Endodermal cell (in vitro differentiated cells): ENCODE data around the gene NR1H3. TPM values are rescaled to one million over a fixed set of nuclear protein-coding genes. Genes with fewer than 3 reads are reported as not detected.

Source experiments
- DNase-seq: peaks from one replicate; pipeline ENCODE4 v3.0.0-alpha.2; 2017
- H3K27ac ChIP-seq: 2 replicates; pipeline ENCODE4 v1.5.1; 2013; ENCODE audit warnings: mild to moderate bottlenecking, low read depth, low read length, moderate library complexity
- H3K27me3 ChIP-seq: 2 replicates; pipeline ENCODE4 v1.6.1; 2013; ENCODE audit warnings: mild to moderate bottlenecking, low read length, moderate library complexity; ENCODE audit not compliant: insufficient read depth, control insufficient read depth, poor library complexity, severe bottlenecking
- H3K36me3 ChIP-seq: 2 replicates; pipeline ENCODE4 v1.7.0; 2013; ENCODE audit warnings: mild to moderate bottlenecking, low read length, moderate library complexity; ENCODE audit not compliant: control insufficient read depth, insufficient read depth
- H3K4me1 ChIP-seq: one replicate; pipeline ENCODE4 v1.7.0; 2013; ENCODE audit warnings: low read length; ENCODE audit not compliant: control insufficient read depth, insufficient read depth
- H3K4me3 ChIP-seq: 2 replicates; pipeline ENCODE4 v1.5.1; 2013; ENCODE audit warnings: mild to moderate bottlenecking, low read length, moderate library complexity
- H3K9ac ChIP-seq: 2 replicates; pipeline ENCODE4 v1.6.1; 2013; ENCODE audit warnings: mild to moderate bottlenecking, low read length, moderate library complexity; ENCODE audit not compliant: poor library complexity, severe bottlenecking; ENCODE audit errors: extremely low read depth
- H3K9me3 ChIP-seq: 2 replicates; pipeline ENCODE4 v1.6.1; 2013; ENCODE audit warnings: mild to moderate bottlenecking, low read length, moderate library complexity; ENCODE audit not compliant: control insufficient read depth
- H3K27ac Mint-ChIP-seq: 2 replicates; pipeline ENCODE4 v1.8.0; 2020; ENCODE audit warnings: mixed read lengths
- H3K27me3 Mint-ChIP-seq: 2 replicates; pipeline ENCODE4 v1.8.0; 2021; ENCODE audit warnings: mild to moderate bottlenecking, mixed read lengths; ENCODE audit not compliant: insufficient read depth
- H3K36me3 Mint-ChIP-seq: 2 replicates; pipeline ENCODE4 v1.8.0; 2020; ENCODE audit warnings: low read depth, mixed read lengths
- H3K4me1 Mint-ChIP-seq: 2 replicates; pipeline ENCODE4 v1.8.0; 2020; ENCODE audit warnings: mixed read lengths
- H3K4me3 Mint-ChIP-seq: 2 replicates; pipeline ENCODE4 v1.8.0; 2020; ENCODE audit warnings: mild to moderate bottlenecking, moderate library complexity, mixed read lengths
- H3K9me3 Mint-ChIP-seq: 2 replicates; pipeline ENCODE4 v1.8.0; 2020; ENCODE audit warnings: mild to moderate bottlenecking, mixed read lengths
- CTCF ChIP-seq: fragments of 200-600 bp; sonication (generic); conservative IDR thresholded peaks from 2 replicates; pipeline ENCODE4 v1.5.0; 2021; ENCODE audit warnings: antibody characterized with exemption, mild to moderate bottlenecking
- WGBS, 2 experiments: methylation state at CpG; one replicate each; pipeline versions ENCODE4 v1.1.5 to v1.1.7; 2013; ENCODE audit warnings: missing lambda C conversion rate in 2 of 2, mixed read lengths in 1 of 2; ENCODE audit not compliant: insufficient coverage in 1 of 2, insufficient read length in 1 of 2; 5-methylcytosine and 5-hydroxymethylcytosine counted together
- total RNA-seq, 2 donors: library from RNA; stranded (reverse); fragmentation: NEBNext Ultra II Directional in 1 of 2; extraction: Animal tissue kit (Norgen Biotek cat#: 25700) in 1 of 2; gene quantifications; 2 replicates in 1 of 2; 3 replicates in 1 of 2; pipeline ENCODE4 v1.2.1, GENCODE V29; 2021

Gene NR1H3
- total RNA-seq, 2 donors from 2014 or later = 29.4 to 34.6 TPM

GRCh38 chr11:47253660-47254059 is 4.1 kb upstream of the NR1H3 start:
- Mint-ChIP-seq H3K27me3 (no peaks in the 10 kb centered on the region), H3K36me3 (peaks cover 6% of the 10 kb centered on the region), H3K27ac (peak overlapping the region; percentile 58), H3K4me3 (no peak overlapping the region), H3K9me3 (no peaks in the 10 kb centered on the region), H3K4me1 (peaks cover 17% of the 10 kb centered on the region)
- no peak for TF ChIP-seq CTCF
- Histone ChIP-seq H3K9ac (no peak overlapping the region), H3K9me3 (no peaks in the 10 kb centered on the region), H3K27me3 (no peaks in the 10 kb centered on the region), H3K36me3 (no peaks in the 10 kb centered on the region), H3K27ac (no peak overlapping the region), H3K4me3 (no peak overlapping the region), H3K4me1 (no peaks in the 10 kb centered on the region)
- no peak for DNase-seq
- 82 to 100% methylated on average over 2 of the region's 2 CpGs for WGBS, 2 experiments

GRCh38 chr11:47254386-47254785 is 3.4 kb upstream of the NR1H3 start:
- Mint-ChIP-seq H3K27ac (peak overlapping the region; percentile 58), H3K4me3 (no peak overlapping the region), H3K4me1 (peaks cover 21% of the 10 kb centered on the region), H3K36me3 (peaks cover 6% of the 10 kb centered on the region), H3K9me3 (no peaks in the 10 kb centered on the region), H3K27me3 (no peaks in the 10 kb centered on the region)
- Histone ChIP-seq H3K4me1 (no peaks in the 10 kb centered on the region), H3K27ac (no peak overlapping the region), H3K27me3 (no peaks in the 10 kb centered on the region), H3K36me3 (no peaks in the 10 kb centered on the region), H3K9ac (no peak overlapping the region), H3K9me3 (no peaks in the 10 kb centered on the region), H3K4me3 (no peak overlapping the region)
- no peak for TF ChIP-seq CTCF
- 90 to 95% methylated on average over 2 to 3 of the region's 3 CpGs for WGBS, 2 experiments
- DNase-seq = no peak

- TF ChIP-seq CTCF = no peak
- Mint-ChIP-seq H3K36me3 (peaks cover 6% of the 10 kb centered on the region), H3K27me3 (no peaks in the 10 kb centered on the region), H3K9me3 (no peaks in the 10 kb centered on the region), H3K27ac (no peak overlapping the region), H3K4me1 (peaks cover 24% of the 10 kb centered on the region), H3K4me3 (no peak overlapping the region)
- Histone ChIP-seq H3K36me3 (no peaks in the 10 kb centered on the region), H3K27ac (no peak overlapping the region), H3K27me3 (no peaks in the 10 kb centered on the region), H3K4me1 (no peaks in the 10 kb centered on the region), H3K4me3 (no peak overlapping the region), H3K9ac (no peak overlapping the region), H3K9me3 (no peaks in the 10 kb centered on the region)
- DNase-seq = no peak
- 92 to 97% methylated on average over 5 to 6 of the region's 6 CpGs for WGBS, 2 experiments
Observed at GRCh38 chr11:47256374-47256773, 1.4 kb upstream of the NR1H3 start.
